GM12865 (cell line): ENCODE measurements around the gene CLTCL1.
"Not testable (repeated sequence)": the region's sequence is repeated elsewhere in the genome, so short reads cannot be mapped to it uniquely, and the experiment has no call there.

Source experiments
- DNase-seq: peaks from one replicate; pipeline ENCODE4 v3.0.0; 2010; ENCODE audit warnings: low read depth
- H3K4me3 ChIP-seq: 2 replicates; pipeline ENCODE4 v1.5.1; 2011; ENCODE audit warnings: mild to moderate bottlenecking, low read depth, low read length, control low read depth
- TF ChIP-seq, protein P1 (sequence below): IDR thresholded peaks from 2 replicates; pipeline ENCODE4 v1.5.1; 2011; ENCODE audit warnings: low read length, control low read depth, low read depth, inconsistent platforms; ENCODE audit not compliant: insufficient read depth; ENCODE audit errors: missing control alignments

Gene CLTCL1

DNA sequence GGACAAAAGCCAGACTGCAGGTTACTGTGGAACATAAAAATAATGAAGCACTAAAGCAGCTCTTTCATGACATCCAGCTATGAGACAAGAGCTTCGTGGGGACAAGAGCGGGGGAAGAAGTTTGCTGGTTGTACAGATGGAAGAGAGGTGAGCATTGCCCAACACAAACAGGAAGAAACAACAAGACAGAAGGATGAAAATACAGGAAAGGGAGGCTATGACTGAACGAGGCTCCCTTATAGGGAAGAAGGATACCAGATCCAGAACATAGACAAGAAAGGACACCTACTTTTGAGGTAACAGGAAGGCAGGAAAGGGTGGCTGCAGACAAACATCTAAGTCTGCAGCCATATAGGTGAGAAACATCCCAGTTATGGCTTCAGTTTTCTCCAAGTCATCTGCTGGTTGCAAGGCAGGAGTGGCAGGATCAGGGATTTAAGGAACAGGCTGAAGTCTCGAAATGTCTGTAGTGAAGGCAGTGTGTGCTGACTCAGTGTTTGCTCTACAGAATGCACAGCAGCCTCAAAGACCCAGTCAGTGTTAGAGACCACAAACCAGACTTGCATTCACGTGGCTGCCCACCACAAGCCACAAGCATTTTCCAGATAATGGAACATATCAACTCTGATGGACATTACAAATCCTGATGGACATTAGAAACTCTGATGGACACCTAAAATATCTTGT is 1.9 kb downstream of the CLTCL1 start:
- TF ChIP-seq, protein P1, sequence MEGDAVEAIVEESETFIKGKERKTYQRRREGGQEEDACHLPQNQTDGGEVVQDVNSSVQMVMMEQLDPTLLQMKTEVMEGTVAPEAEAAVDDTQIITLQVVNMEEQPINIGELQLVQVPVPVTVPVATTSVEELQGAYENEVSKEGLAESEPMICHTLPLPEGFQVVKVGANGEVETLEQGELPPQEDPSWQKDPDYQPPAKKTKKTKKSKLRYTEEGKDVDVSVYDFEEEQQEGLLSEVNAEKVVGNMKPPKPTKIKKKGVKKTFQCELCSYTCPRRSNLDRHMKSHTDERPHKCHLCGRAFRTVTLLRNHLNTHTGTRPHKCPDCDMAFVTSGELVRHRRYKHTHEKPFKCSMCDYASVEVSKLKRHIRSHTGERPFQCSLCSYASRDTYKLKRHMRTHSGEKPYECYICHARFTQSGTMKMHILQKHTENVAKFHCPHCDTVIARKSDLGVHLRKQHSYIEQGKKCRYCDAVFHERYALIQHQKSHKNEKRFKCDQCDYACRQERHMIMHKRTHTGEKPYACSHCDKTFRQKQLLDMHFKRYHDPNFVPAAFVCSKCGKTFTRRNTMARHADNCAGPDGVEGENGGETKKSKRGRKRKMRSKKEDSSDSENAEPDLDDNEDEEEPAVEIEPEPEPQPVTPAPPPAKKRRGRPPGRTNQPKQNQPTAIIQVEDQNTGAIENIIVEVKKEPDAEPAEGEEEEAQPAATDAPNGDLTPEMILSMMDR: no peak
- no peak for DNase-seq
- no peak overlapping the region for H3K4me3 ChIP-seq

DNA sequence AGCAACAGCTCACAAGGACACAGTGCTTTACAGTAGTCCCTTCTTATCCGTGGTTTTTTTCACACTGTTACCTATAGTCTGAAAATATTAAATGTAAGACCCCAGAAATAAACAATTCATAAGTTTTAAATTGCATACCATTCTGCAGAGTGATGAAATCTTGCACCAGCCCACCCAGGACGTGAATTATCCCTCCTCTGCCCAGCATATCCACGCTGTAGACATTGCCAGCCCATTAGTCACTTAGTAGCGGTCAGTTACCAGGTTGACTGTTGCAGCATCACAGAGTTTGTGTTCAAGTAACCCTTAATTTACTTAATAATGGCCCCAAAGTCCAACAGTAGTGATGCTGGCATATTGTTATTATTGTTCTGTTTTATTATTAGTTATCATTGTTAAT is 3.6 kb downstream of the CLTCL1 start:
- TF ChIP-seq, protein P1: no peak
- H3K4me3 ChIP-seq: no peak overlapping the region
- DNase-seq: no peak

DNA sequence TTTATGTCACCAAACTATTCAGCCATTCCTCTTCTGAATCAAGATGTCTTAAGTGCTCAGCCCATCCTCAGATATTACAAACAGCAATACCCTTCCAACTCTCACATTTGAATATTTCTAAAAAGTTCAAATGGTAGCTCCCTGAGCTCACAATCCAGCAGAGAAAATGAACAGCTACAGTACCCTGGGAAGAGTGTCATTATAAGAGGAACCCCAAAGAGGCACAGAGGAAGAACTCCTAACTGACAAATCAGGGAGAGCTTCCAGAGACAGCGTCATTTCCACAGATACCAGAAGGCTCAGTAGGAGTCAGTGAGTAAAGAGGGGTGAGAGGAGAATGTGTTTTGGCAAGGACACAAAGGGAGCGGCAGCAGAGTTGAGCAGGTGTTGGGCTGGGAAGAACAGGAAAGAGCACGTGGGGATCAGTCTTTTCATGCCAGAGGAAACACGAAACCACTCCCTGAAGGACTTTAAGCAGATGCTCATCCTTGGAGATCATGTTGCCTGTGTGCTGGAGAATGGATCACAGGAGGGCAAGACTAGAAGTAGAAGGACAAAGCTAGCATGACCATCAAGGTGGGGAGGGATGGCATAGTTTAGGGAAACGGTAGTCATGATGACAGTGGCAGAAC is 4.3 kb downstream of the CLTCL1 start:
- DNase-seq: no peak
- H3K4me3 ChIP-seq: no peak overlapping the region
- TF ChIP-seq, protein P1: no peak

DNA sequence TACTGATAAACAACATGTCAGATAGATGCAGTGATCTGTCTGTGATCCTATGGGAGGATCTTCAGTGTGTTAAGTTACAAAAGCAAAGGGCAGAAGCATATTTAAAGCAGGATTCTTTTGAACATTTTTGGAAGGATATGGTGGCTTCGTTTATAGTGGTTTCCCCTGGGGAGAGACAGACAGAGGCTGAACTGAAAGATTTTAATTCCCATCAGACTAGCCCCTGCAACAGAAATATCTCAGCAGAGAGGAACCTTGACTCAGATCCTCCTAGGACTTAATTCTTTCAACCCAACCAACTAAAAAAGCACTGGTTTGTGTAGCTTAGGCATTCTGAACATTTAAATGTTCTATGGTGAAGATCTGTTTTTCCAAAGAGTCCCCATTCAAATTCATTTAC is 5.7 kb downstream of the CLTCL1 start:
- no peak overlapping the region for H3K4me3 ChIP-seq
- TF ChIP-seq, protein P1: no peak
- no peak for DNase-seq

DNA sequence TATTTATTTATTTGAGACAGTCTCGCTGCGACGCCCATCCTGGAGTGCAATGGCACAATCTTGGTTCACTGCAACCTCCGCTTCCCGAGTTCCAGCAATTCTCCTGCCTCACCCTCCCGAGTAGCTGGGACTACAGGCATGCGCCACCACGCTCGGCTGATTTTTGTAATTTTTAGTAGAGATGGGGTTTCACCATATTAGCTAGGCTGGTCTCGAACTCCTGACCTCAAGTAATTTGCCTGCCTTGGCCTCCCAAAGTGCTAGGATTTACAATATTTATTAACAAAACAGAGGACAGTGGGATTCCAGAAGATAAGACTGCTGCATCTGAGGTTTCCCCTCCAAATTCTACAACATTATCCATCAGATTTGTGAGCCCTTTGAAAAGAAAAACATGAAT is 12.4 kb downstream of the CLTCL1 start:
- DNase-seq, H3K4me3 ChIP-seq: not testable (repeated sequence)

DNA sequence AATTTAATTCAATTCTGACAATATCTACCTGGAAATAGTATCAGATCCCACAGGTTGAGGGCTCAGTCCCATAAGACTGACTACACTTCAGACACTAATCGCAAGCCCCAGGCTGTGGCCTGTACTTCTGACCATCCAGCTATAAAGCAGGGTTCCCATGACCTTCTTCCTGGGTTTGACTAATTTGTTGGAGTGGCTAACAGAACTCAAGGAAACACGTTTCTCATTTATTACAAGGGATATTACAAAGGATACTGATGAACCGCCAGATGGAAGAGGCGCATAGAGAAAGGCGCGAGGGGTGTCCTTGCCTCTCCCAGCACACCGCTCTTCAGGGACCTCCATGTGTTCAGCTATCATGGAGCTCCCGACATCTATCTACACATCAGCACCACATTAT is 13.7 kb downstream of the CLTCL1 start:
- H3K4me3 ChIP-seq: no peak overlapping the region
- TF ChIP-seq, protein P1: no peak
- no peak for DNase-seq

DNA sequence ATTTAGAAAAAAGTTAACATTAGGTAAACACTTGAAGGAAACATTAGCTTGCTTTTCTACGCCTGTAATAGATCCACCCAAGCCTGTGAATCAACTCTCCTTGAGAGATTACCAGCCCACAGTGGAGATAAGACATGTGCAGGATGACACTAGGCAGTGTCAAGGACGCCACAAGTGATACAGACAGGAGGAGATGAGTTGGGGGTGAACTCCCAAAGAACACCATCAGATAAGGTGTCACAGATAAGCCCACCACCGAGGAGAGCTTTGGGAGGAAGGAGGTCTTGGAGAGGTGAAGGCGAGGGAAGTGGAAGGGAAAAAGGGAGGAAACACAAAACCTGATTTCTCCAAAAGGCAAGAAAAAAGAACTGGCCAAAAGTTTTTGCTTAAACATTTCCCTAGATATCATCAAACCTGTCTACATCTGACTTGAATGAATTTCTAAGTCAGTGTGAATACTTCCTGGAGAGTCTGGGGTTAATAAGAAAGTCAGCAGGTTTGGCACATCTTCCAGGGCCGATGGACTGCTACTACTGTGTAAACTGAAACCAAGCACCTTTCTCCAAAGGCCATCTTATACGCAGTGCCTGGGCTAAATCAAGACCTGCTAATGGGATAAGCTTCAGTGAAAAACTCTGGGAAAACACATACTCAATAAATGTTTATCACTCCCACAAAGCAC is 15.5 kb downstream of the CLTCL1 start:
- TF ChIP-seq, protein P1: no peak
- no peak for DNase-seq
- no peak overlapping the region for H3K4me3 ChIP-seq
